ENCODE measurements around the gene PARL.

PARL gene

GRCh38 chr3:183884427-183885296 lies at the start of gene PARL:
Gene PARL, minus strand, starts transcription at chr3:183884880. Its CDS starts 34 bp downstream, at chr3:183884846.
- peak; percentile 57 to 58 for DNase-seq (ENCODE audit: low read depth in 2 of 2)

- DNase-seq (ENCODE audit: low read depth in 2 of 2): no peak
Observed at GRCh38 chr3:183933160-183933559, 48.5 kb upstream of the PARL start.

- no peak for DNase-seq (ENCODE audit: low read depth in 2 of 2)
Observed at GRCh38 chr3:183931881-183932280, 47.2 kb upstream of the PARL start.

GRCh38 chr3:183930086-183930485 lies 45.4 kb upstream of the PARL start:
- no peak for DNase-seq (ENCODE audit: low read depth in 2 of 2)

GRCh38 chr3:183927059-183927458 lies 42.4 kb upstream of the PARL start:
- DNase-seq (ENCODE audit: low read depth in 2 of 2): no peak

GRCh38 chr3:183924956-183925355 lies 40.3 kb upstream of the PARL start:
- DNase-seq (ENCODE audit: low read depth in 2 of 2): no peak

- no peak for DNase-seq (ENCODE audit: low read depth in 2 of 2)
Observed at GRCh38 chr3:183924543-183924942, 39.9 kb upstream of the PARL start.

- no peak for DNase-seq (ENCODE audit: low read depth in 2 of 2)
Observed at GRCh38 chr3:183922421-183922820, 37.7 kb upstream of the PARL start.

- no peak for DNase-seq (ENCODE audit: low read depth in 2 of 2)
Observed at GRCh38 chr3:183921096-183921495, 36.4 kb upstream of the PARL start.

- DNase-seq (ENCODE audit: low read depth in 2 of 2): no peak
Observed at GRCh38 chr3:183920416-183920815, 35.7 kb upstream of the PARL start.

GRCh38 chr3:183918178-183918577 lies 33.5 kb upstream of the PARL start:
- no peak for DNase-seq (ENCODE audit: low read depth in 2 of 2)

- no peak for DNase-seq (ENCODE audit: low read depth in 2 of 2)
Observed at GRCh38 chr3:183917776-183918175, 33.1 kb upstream of the PARL start.

- DNase-seq (ENCODE audit: low read depth in 2 of 2): no peak
Observed at GRCh38 chr3:183914856-183915255, 30.2 kb upstream of the PARL start.

- no peak for DNase-seq (ENCODE audit: low read depth in 2 of 2)
Observed at GRCh38 chr3:183913580-183913920, 28.9 kb upstream of the PARL start.

GRCh38 chr3:183912895-183913579 lies 28.4 kb upstream of the PARL start:
- DNase-seq (ENCODE audit: low read depth in 2 of 2): no peak

GRCh38 chr3:183911763-183912506 lies 27.3 kb upstream of the PARL start:
- DNase-seq (ENCODE audit: low read depth in 2 of 2): no peak

- DNase-seq (ENCODE audit: low read depth in 2 of 2): no peak
Observed at GRCh38 chr3:183911087-183911486, 26.4 kb upstream of the PARL start.

- no peak for DNase-seq (ENCODE audit: low read depth in 2 of 2)
Observed at GRCh38 chr3:183909030-183909600, 24.4 kb upstream of the PARL start.

- no peak for DNase-seq (ENCODE audit: low read depth in 2 of 2)
Observed at GRCh38 chr3:183907911-183908331, 23.2 kb upstream of the PARL start.

GRCh38 chr3:183907176-183907575 lies 22.5 kb upstream of the PARL start:
- DNase-seq (ENCODE audit: low read depth in 2 of 2): no peak

GRCh38 chr3:183906234-183906921 lies 21.7 kb upstream of the PARL start:
- DNase-seq (ENCODE audit: low read depth in 2 of 2): no peak
